HEK293 (cell line): ENCODE measurements around the gene ZFR2.

Source experiments
- CTCF ChIA-PET: fragments of 350-600 bp; formaldehyde crosslinking; extraction: SDS; loops from one replicate; lab custom pipeline; 2021; ENCODE audit warnings: antibody characterized with exemption; lab: Yijun Ruan, JAX
- POLR2A ChIA-PET: fragments of 300-600 bp; formaldehyde crosslinking; extraction: SDS; loops from one replicate; lab custom pipeline; 2020; ENCODE audit warnings: antibody characterized with exemption, inconsistent platforms; lab: Yijun Ruan, JAX
- H3K27ac ChIP-seq: fragments of 200-500 bp; sonication (Bioruptor generic); 2 replicates; pipeline ENCODE4 v1.5.1; 2014; ENCODE audit warnings: low read depth, low read length, control low read depth, inconsistent platforms; ENCODE audit errors: extremely low read depth
- H3K36me3 ChIP-seq, 2 experiments: fragments of 200-500 bp in 1 of 2; sonication (Bioruptor generic) in 1 of 2; 1 replicate in 1 of 2; 2 replicates in 1 of 2; pipeline ENCODE4 v1.5.1; 2014 to 2017; ENCODE audit warnings: inconsistent platforms in 2 of 2, low read length in 2 of 2; ENCODE audit not compliant: control insufficient read depth in 2 of 2, insufficient read depth in 1 of 2
- H3K4me1 ChIP-seq: fragments of 200-500 bp; sonication (Bioruptor generic); 2 replicates; pipeline ENCODE4 v1.5.1; 2014; ENCODE audit warnings: mild to moderate bottlenecking, low read length, inconsistent platforms; ENCODE audit not compliant: control insufficient read depth, insufficient read depth
- H3K4me3 ChIP-seq: 2 replicates; pipeline ENCODE4 v1.5.1; 2011; ENCODE audit warnings: low read depth, mild to moderate bottlenecking, control low read depth, low read length, moderate library complexity
- H3K9me3 ChIP-seq: fragments of 200-500 bp; sonication (Bioruptor generic); 2 replicates; pipeline ENCODE4 v1.5.1; 2014; ENCODE audit warnings: low read depth, low read length, inconsistent platforms; ENCODE audit not compliant: control insufficient read depth, insufficient read depth
- BCL11A ChIP-seq: fragments of 450-650 bp; formaldehyde crosslinking; IDR thresholded peaks from 2 replicates; pipeline ENCODE4 v1.5.1; 2016; ENCODE audit warnings: low read depth, missing biosample characterization, missing genetic modification characterization
- BCL11B ChIP-seq: fragments of 450-650 bp; formaldehyde crosslinking; IDR thresholded peaks from 2 replicates; pipeline ENCODE4 v1.5.1; 2016; ENCODE audit warnings: low read depth, missing biosample characterization, missing genetic modification characterization
- PRDM1 ChIP-seq: fragments of 450-650 bp; formaldehyde crosslinking; IDR thresholded peaks from 2 replicates; pipeline ENCODE4; 2016; ENCODE audit warnings: missing biosample characterization, missing genetic modification characterization
- WT1 ChIP-seq: fragments of 450-650 bp; formaldehyde crosslinking; IDR thresholded peaks from 2 replicates; pipeline ENCODE4 v1.5.1; 2016; ENCODE audit warnings: missing biosample characterization, missing genetic modification characterization
- YY1 ChIP-seq: fragments of 450-650 bp; formaldehyde crosslinking; IDR thresholded peaks from 2 replicates; pipeline ENCODE4 v1.5.1; 2018; ENCODE audit warnings: missing biosample characterization, missing genetic modification characterization
- ZNF133 ChIP-seq: fragments of 450-650 bp; formaldehyde crosslinking; IDR thresholded peaks from 2 replicates; pipeline ENCODE4 v1.5.1; 2016; ENCODE audit warnings: missing biosample characterization, missing genetic modification characterization
- ZNF146 ChIP-seq: fragments of 450-650 bp; formaldehyde crosslinking; IDR thresholded peaks from 2 replicates; pipeline ENCODE4 v1.5.1; 2016; ENCODE audit warnings: missing biosample characterization, missing genetic modification characterization
- ZNF157 ChIP-seq: fragments of 450-650 bp; formaldehyde crosslinking; IDR thresholded peaks from 2 replicates; pipeline ENCODE4 v1.5.1; 2016; ENCODE audit warnings: missing biosample characterization, missing genetic modification characterization
- ZNF169 ChIP-seq: fragments of 450-650 bp; formaldehyde crosslinking; IDR thresholded peaks from 2 replicates; pipeline ENCODE4 v1.5.1; 2016; ENCODE audit warnings: missing biosample characterization, missing genetic modification characterization
- ZNF366 ChIP-seq: fragments of 450-650 bp; formaldehyde crosslinking; conservative IDR thresholded peaks from 2 replicates; pipeline ENCODE4 v1.5.1; 2016; ENCODE audit warnings: missing biosample characterization, missing genetic modification characterization
- ZNF560 ChIP-seq: fragments of 450-650 bp; formaldehyde crosslinking; IDR thresholded peaks from 2 replicates; pipeline ENCODE4 v1.5.1; 2017; ENCODE audit warnings: missing biosample characterization, missing genetic modification characterization, borderline replicate concordance
- ZNF701 ChIP-seq: fragments of 450-650 bp; formaldehyde crosslinking; IDR thresholded peaks from 2 replicates; pipeline ENCODE4 v1.5.1; 2016; ENCODE audit warnings: missing biosample characterization, missing genetic modification characterization
- ZNF747 ChIP-seq: fragments of 450-650 bp; formaldehyde crosslinking; IDR thresholded peaks from 2 replicates; pipeline ENCODE4 v1.5.1; 2016; ENCODE audit warnings: missing biosample characterization, missing genetic modification characterization
- ZSCAN23 ChIP-seq: fragments of 450-650 bp; formaldehyde crosslinking; IDR thresholded peaks from 2 replicates; pipeline ENCODE4 v1.5.1; 2016; ENCODE audit warnings: missing biosample characterization, missing genetic modification characterization
- TF ChIP-seq, protein P1 (sequence below): fragments of 450-650 bp; formaldehyde crosslinking; optimal IDR thresholded peaks from 2 replicates; pipeline ENCODE3; 2016; ENCODE audit warnings: missing biosample characterization, mild to moderate bottlenecking, missing genetic modification characterization
- TF ChIP-seq, protein P2 (sequence below): fragments of 450-650 bp; formaldehyde crosslinking; IDR thresholded peaks from 2 replicates; pipeline ENCODE4 v1.5.1; 2016; ENCODE audit warnings: missing biosample characterization, missing genetic modification characterization, borderline replicate concordance
- TF ChIP-seq, protein P3 (sequence below): fragments of 450-650 bp; formaldehyde crosslinking; IDR thresholded peaks from 2 replicates; pipeline ENCODE4 v1.5.1; 2016; ENCODE audit warnings: missing biosample characterization, missing genetic modification characterization, borderline replicate concordance
- TF ChIP-seq, protein P4 (sequence below): fragments of 450-650 bp; formaldehyde crosslinking; IDR thresholded peaks from 2 replicates; pipeline ENCODE4 v1.5.1; 2016; ENCODE audit warnings: missing biosample characterization, missing genetic modification characterization
- TF ChIP-seq, protein P5 (sequence below): fragments of 450-650 bp; formaldehyde crosslinking; IDR thresholded peaks from 2 replicates; pipeline ENCODE4 v1.5.1; 2016; ENCODE audit warnings: missing biosample characterization, missing genetic modification characterization

ZFR2 gene

DNA sequence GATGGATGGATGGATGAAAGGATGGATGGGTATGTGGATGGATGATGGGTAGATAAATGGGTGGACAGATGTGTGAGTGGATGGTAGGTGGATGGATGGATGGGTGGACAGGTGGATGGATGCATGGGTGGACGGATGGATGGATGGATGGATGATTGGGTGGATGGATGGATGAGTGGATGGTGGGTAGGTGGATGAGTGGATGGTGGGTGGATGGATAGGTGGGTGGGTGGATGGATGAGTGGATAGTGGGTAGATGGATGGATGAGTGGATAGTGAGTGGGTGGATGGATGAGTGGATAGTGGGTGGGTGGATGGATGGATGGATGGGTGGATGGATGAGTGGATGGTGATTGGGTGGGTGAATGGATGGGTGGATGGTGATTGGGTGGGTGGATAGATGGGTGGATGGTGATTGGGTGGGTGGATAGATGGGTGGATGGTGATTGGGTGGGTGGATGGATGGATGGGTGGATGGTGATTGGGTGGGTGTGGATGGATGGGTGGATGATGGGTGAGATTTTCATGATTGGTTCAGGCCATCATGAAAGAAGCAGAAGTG lies 92.3 kb downstream of the ZFR2 start (continued):
- TF ChIP-seq ZNF366 = peak; percentile 99
- TF ChIP-seq ZSCAN23 (tag by site-specific recombination) = no peak
- 0 out of 2 replicates have a peak, but pooled peaks have one; percentile 19 for TF ChIP-seq ZNF169 (tag by site-specific recombination)
- TF ChIP-seq, protein P1, sequence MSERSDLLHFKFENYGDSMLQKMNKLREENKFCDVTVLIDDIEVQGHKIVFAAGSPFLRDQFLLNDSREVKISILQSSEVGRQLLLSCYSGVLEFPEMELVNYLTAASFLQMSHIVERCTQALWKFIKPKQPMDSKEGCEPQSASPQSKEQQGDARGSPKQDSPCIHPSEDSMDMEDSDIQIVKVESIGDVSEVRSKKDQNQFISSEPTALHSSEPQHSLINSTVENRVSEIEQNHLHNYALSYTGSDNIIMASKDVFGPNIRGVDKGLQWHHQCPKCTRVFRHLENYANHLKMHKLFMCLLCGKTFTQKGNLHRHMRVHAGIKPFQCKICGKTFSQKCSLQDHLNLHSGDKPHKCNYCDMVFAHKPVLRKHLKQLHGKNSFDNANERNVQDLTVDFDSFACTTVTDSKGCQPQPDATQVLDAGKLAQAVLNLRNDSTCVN (tag by site-specific recombination) = no peak
- TF ChIP-seq, protein P2, sequence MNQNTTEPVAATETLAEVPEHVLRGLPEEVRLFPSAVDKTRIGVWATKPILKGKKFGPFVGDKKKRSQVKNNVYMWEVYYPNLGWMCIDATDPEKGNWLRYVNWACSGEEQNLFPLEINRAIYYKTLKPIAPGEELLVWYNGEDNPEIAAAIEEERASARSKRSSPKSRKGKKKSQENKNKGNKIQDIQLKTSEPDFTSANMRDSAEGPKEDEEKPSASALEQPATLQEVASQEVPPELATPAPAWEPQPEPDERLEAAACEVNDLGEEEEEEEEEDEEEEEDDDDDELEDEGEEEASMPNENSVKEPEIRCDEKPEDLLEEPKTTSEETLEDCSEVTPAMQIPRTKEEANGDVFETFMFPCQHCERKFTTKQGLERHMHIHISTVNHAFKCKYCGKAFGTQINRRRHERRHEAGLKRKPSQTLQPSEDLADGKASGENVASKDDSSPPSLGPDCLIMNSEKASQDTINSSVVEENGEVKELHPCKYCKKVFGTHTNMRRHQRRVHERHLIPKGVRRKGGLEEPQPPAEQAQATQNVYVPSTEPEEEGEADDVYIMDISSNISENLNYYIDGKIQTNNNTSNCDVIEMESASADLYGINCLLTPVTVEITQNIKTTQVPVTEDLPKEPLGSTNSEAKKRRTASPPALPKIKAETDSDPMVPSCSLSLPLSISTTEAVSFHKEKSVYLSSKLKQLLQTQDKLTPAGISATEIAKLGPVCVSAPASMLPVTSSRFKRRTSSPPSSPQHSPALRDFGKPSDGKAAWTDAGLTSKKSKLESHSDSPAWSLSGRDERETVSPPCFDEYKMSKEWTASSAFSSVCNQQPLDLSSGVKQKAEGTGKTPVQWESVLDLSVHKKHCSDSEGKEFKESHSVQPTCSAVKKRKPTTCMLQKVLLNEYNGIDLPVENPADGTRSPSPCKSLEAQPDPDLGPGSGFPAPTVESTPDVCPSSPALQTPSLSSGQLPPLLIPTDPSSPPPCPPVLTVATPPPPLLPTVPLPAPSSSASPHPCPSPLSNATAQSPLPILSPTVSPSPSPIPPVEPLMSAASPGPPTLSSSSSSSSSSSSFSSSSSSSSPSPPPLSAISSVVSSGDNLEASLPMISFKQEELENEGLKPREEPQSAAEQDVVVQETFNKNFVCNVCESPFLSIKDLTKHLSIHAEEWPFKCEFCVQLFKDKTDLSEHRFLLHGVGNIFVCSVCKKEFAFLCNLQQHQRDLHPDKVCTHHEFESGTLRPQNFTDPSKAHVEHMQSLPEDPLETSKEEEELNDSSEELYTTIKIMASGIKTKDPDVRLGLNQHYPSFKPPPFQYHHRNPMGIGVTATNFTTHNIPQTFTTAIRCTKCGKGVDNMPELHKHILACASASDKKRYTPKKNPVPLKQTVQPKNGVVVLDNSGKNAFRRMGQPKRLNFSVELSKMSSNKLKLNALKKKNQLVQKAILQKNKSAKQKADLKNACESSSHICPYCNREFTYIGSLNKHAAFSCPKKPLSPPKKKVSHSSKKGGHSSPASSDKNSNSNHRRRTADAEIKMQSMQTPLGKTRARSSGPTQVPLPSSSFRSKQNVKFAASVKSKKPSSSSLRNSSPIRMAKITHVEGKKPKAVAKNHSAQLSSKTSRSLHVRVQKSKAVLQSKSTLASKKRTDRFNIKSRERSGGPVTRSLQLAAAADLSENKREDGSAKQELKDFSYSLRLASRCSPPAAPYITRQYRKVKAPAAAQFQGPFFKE (tag by site-specific recombination) = no peak
- no peak for TF ChIP-seq ZNF747 (tag by site-specific recombination)
- TF ChIP-seq, protein P3, sequence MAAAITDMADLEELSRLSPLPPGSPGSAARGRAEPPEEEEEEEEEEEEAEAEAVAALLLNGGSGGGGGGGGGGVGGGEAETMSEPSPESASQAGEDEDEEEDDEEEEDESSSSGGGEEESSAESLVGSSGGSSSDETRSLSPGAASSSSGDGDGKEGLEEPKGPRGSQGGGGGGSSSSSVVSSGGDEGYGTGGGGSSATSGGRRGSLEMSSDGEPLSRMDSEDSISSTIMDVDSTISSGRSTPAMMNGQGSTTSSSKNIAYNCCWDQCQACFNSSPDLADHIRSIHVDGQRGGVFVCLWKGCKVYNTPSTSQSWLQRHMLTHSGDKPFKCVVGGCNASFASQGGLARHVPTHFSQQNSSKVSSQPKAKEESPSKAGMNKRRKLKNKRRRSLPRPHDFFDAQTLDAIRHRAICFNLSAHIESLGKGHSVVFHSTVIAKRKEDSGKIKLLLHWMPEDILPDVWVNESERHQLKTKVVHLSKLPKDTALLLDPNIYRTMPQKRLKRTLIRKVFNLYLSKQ (tag by site-specific recombination) = 0 out of 2 replicates have a peak, but pooled peaks have one; percentile 19
- no peak for TF ChIP-seq ZNF133 (tag by site-specific recombination)
- no peak for TF ChIP-seq YY1 (tag by site-specific recombination)

DNA sequence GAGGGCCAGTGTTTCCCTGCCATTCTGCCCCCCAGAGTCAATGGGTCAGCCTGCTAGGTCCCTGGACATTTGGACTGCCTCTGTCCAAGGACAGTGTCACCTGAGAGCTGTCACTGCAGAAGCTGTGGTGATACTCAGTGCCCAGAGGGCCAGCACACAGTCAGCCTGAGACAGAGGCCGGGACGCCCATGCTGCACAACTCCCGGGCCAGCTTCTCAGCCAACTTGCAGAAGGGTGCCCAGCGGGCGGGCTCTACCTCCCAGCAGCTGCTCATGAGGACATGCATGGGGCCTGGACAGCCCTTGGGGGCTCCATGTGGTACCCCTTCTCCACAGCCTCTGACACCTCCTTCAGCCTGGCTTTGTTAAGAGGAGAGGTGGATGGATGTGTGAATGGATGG lies 93.0 kb downstream of the ZFR2 start:
- CTCF ChIA-PET = no interaction called here
- H3K4me3 ChIP-seq = no peak overlapping the region
- no peaks in the 10 kb centered on the region for H3K36me3 ChIP-seq
- no peaks in the 10 kb centered on the region for H3K4me1 ChIP-seq
- no peaks in the 10 kb centered on the region for H3K9me3 ChIP-seq
- H3K27ac ChIP-seq = no peak overlapping the region
- POLR2A ChIA-PET = no interaction called here
- TF ChIP-seq ZNF701 (tag by site-specific recombination) (no peak), BCL11B (tag by site-specific recombination) (no peak), ZNF146 (tag by site-specific recombination) (no peak), WT1 (tag by site-specific recombination) (no peak), ZNF157 (tag by site-specific recombination) (no peak), ZNF560 (tag by site-specific recombination) (no peak), PRDM1 (tag by site-specific recombination) (no peak), BCL11A (tag by site-specific recombination) (no peak)
- TF ChIP-seq, protein P2 (tag by site-specific recombination) = no peak
- TF ChIP-seq, protein P4, sequence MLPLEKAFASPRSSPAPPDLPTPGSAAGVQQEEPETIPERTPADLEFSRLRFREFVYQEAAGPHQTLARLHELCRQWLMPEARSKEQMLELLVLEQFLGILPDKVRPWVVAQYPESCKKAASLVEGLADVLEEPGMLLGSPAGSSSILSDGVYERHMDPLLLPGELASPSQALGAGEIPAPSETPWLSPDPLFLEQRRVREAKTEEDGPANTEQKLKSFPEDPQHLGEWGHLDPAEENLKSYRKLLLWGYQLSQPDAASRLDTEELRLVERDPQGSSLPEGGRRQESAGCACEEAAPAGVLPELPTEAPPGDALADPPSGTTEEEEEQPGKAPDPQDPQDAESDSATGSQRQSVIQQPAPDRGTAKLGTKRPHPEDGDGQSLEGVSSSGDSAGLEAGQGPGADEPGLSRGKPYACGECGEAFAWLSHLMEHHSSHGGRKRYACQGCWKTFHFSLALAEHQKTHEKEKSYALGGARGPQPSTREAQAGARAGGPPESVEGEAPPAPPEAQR (tag by site-specific recombination) = no peak
- TF ChIP-seq, protein P5, sequence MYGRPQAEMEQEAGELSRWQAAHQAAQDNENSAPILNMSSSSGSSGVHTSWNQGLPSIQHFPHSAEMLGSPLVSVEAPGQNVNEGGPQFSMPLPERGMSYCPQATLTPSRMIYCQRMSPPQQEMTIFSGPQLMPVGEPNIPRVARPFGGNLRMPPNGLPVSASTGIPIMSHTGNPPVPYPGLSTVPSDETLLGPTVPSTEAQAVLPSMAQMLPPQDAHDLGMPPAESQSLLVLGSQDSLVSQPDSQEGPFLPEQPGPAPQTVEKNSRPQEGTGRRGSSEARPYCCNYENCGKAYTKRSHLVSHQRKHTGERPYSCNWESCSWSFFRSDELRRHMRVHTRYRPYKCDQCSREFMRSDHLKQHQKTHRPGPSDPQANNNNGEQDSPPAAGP (tag by site-specific recombination) = no peak
